ENCODE measurements around the gene DVL1.

Gene DVL1

GRCh38 chr1:1355416-1355815 is 6.2 kb upstream of the DVL1 start:
- peak; percentile 69 for DNase-seq

DNA sequence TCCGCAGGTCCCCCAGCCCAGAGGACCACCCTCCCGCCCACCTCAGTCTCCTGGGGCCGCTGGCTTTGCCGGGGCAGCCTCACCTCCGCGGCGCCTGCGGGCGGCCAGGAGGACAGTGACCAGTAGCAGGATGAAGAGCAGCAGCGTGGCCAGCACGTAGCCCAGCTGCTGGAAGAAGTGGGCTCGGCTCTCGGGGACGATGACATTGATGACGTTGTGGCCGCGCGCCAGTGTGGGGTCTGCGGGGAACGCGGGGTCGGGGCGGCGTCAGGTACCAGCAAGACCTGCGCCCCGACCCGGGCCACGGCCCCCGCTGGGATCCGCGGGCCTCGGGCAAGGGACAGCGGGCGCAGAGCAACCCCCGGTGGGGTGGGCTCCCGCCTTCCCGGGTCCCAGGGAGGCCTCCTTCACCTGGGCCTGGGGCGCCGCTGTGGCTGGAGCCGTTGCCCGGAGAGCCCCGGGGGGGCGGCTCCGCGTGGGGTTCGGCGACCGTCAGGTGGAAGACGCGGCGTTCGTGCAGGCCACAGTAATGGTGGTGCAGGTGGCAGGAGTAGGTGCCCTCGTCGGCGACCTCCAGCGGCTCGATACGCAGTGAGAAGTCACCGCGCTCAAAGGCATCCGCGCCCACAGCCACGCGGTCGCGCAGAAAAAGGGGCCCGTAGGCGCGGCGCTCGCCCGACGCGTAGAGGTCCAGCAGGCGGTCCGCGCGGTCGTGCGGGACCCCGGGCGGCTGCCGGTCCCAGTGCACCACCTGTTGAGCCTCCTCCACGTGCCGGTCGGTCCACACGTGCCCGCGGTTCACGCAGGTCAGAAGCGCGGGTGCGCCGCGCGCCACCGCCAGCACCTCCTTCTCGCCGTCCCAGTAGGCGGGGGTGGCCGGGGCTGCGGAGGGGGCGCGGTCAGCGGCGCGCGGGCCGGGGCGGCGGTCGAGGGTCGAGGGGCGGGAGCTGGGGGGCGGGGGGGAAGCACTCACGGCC is 5.3 kb upstream of the DVL1 start:
- DNase-seq, result no peak

DNA sequence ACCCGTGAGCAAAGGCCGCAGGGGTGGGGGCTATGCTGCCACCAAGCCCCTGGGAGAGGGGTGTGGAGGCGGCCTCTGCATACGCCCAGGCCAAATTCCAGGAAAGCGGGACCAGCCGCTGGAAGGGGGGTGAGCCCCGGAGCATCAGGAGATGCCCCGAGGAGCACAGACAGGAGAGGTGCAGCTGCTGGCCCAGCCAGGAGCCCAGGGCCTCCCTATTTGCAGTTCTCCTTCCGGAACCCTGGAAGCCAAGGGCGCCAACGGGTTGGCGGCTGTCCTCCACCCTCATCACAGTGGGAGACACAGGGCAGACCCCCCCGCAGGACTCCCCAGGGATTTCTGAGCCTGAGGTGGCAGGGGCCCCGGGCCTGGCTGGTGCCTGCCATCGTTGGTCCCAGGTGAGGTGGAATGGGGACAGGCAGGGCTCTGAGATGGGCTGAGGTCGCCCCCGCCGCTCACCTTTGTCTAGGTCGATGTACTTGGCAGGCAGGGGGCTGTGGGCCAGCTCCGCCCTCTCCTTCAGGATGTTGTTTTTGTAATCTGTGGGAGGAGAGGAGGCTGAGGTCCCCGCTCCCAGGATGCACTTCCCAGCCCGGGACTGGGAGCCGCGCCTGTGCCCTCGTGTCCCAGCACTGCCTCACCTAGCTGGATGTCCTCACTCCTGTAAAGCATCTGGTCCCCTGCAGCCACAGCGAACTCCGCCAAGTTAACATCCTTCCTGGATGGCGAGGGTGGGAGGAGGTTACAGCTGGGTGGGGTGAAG is 4.4 kb upstream of the DVL1 start:
- no peak for DNase-seq

DNA sequence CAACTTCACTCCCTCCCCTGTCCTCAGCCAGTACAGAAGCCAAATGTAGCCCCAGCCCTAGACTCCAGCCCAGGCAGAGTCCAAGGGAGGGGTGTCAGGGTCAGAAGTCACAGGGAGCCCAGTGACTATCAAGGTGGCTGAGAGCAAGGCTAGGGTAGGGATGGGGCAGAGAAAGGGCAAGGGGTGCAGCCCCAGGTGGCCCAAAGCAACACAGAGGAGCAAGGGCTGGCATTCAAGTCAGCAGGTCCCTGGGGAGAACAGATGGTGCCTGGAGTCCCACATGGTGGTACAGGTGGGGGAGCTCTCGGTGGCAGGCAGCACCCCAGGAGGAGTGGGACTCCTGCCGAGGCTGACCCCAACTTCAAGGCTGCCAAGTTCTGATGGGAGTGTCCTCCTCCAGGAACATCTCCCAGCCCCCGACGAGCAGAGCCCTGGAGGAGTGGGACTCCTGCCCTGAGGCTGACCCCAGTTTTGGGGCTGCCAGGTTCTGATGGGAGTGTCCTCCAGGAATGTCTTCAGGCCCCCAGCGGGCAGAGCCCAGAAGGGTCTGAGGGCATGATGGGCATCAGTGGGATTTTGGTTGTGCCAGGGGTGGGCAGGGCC is 3.7 kb upstream of the DVL1 start:
- DNase-seq, result no peak

DNA sequence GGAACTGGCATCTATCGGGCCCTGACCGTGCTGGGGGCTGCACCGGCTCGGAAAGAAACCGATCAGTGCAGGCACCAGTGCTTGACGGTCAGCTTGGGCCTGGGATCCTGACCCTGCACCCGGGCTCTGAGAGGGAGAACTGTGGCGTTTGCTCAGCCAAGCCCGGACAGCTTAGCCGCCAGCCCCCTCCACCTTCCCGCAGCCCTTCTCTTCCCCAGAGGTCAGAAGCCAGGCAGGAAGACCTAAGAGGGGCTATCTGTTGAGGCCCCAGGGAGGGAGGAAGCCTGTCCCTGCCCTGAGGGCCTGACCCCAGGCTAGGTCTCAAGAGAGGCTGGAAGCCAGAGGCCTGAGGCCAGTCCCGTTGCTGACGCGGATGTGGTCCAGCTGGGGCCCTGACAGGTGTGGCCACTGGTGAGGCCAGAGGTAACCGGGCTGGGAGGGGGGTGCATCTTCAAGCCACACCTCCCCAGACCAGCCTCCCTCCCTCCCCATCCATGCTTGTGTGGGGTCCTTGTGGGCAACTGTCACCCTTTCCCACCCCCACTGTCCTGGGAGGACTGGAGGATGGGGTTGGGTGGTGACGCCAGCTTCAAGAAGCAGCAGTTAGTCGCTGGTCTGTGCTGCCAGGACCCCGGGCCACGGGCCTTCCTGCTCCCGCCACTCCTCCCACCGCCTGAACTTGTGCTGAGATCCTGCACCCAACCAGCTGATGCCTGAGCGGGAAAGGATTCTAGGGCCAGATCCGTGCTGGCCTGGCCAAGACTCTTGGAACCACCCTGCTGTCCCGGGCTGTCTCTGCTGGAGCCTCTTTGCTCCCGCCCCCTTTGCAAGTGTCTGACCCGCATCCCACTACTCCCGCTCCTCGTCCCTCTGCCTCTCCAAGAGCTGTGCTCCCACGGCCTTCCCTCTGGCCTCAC is 2.6 kb upstream of the DVL1 start:
- peak; percentile 50 for DNase-seq

DNA sequence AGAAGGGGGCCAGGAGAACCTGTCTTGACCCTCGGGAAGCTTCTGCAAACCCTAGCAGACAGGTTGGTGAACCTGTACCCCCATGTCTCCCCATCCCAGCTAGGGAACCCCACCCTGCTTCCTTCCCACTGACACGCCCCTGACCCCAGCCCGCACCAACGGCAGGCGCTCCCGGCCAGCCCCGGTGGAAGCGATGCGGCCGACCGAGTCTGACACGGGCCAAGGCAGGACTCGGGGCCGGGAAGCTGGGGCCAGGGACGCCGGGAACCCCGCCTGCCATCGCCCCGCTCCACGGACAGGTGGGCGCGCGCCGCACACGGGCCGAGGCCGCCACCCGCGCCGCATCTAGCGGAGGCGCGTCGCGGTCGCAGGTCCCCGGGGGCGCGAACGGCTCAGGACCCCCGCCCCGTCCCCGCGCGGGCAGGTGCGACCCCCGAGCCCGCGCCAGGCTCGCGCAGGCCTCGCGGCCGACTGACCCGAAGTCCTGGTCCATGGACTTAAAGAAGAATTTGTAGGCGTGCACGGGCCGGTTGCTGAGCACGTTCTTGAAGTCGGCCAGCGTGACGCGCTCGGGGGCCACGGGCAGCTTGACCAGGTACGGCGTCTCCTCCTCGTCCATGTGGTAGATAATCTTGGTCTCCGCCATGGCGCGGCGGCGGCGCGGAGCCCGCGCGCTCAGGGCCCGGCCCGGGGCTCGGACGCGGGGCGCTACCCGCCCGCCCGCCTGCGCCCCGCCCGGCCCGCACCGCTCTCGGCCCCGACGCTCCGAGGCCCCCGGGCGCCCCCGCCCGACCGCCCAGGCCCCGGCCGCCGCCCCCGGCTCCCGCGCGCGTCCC is 580 bp downstream of the DVL1 start:
- DNase-seq, result peak; percentile 60

DNA sequence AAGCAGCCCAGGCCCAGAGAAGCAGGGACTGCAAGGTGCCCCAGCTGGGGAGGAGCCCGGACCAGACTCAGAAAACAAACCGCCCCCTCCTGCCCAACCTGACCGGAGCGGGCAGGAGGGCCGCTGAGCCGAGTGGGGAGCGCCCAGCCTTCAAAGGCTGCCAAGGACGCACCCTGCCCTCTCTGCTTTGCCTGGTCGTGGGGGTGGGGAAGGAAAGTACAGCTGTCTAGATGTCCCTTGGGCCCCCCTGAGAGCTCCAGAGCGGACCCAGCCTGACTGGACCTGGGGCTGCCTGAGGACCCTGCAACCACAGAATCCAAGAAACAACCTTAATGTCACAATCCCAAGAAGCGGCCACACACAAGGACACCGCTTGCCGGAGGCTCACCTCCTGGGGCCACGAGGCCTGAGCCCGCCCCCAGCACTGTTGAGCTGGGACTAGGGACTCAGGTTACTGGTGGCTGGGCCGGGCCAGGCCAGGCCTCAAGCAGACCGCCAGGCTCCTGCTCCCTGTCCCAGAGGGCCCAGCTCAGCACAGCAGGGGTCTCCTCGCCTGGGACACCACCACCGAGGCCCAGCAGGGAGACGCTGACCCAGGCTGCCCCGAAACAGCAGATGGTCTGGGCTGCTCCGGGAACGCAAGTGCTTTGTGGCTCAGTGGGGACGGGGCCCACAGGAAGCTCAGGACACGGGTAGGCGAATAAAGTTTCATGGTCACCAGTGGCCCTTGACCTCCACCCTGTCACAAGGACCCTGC is 1.4 kb downstream of the DVL1 start:
- peak; percentile 28 for DNase-seq

DNA sequence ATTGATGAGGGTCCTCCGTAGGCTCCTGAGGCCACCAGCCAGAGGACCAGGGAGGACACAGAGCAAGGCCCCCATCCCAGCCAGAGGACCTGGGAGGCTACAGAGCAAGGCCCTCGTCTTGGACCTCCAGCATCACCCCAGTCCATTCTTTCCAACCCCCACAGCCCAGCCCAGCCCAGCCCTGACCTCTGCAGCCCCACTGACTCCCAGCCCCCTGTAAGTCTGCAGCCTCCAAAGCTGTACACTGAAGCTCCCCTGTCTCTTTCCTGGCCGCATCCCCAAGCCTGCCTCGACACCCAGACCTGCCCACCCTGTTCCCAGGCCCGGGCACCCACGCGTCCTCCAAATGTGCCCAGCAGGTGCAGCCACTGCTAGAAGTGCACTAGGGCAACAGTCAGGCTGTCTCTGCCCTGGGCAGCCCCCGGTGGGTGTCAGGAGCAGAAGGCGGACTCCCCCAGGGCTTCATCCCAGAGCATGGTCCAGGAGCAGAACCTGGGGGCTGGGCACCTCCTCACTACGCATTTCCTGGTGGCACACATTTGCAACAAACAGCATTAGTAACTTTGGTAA is 2.1 kb downstream of the DVL1 start:
- no peak for DNase-seq

DNA sequence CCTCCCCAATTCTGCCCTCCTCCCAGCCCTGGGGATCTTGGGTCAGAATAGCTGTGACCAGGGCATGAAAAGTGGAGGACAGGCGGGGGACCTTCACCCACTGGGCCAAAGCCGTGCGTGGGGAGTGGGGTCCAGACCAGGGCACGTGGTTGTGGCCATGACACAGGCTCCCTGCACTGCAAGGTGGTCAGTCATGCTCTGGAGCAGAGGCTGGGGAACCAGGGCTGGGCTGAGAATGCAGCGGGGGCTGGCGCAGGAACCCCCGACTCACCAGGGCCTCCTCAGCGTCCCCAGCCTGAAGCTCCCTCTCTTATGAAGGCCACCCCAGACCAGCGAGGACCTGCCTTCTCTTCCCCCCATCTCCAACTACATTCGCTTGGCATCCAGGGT is 2.7 kb downstream of the DVL1 start:
- DNase-seq, result no peak

- no peak for DNase-seq
Measured at GRCh38 chr1:1345860-1346500, 3.2 kb downstream of the DVL1 start.

DNA sequence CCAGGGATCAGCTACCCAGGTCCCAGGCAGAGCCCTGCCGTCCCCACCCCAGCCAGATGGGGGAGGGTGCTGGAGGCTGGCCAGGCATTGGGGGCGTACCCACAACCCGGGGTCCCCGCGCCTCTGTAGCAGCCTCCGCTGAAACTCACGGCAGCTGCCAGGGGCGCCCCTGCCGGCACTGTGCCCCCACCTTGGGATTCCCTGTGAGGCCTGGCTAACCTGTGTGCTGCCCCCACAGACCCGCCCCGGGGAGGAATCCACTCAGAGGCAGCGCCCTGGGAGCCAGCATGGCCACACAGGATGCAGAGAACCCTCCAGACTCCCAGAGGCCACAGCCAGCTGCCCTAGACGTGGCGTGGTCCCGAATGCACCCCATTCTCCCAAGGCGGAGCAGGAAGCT is 3.8 kb downstream of the DVL1 start:
- DNase-seq, result no peak

DNA sequence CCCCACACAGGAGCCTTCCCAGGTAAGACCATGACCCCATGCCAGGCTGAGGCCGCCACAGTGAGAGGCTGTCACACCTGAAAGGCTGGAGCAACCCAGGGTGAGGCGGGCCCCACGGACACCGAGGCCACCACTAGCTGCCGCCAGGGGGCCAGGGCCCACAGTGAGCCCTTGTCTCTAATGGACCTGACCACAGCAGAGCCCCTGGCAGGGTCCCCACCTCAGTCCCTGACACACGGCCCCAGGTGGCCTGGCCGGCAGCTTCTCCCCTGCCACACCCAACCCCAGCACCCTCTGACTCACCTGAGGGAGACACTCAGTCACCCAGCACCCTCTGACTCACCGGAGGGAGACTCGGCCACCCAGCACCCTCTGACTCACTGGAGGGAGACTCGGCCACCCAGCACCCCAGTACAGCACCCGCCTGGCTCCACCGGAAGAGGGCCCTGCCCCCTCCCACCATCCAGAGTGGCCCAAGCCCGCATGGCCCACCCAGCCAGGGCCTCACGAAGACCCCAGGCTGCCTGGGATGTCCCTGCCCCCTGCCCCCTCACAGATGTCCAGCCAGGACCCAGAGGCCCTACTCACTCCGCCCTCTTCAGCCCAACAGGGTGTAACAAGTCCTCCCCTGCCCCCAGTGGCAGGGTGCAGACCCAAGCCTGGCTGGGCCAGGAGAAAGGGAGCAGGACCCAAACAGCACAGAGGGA is 4.4 kb downstream of the DVL1 start:
- DNase-seq, result no peak

DNA sequence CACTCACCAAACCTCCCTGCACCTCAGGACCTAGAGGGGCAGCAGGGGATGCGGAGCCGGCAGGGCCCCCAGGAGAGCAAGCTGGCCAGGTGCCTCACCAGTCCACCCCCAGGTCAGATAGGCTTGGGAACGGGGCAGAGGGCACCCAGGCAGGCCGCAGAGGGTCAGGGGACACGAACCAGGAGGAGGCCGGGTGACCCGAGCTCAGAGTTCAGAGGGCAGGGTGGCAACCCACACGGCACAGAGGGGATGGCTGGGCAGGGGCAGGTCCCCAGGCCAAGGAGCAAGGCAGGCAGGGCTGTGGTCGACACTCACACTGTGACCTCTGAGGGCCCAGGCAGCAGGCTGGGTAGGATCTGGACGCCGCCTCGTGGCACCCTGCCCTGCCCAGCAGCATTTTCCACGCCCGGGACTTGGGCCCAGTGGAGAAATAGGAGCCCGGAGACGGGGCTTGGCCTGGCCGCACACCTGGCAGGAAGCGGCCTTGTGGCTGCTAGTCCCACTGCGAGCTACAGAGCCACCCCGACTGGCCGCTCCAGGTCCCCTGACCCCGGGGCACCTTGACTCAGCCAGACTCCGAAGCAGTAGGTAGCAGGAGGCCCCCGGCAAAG is 5.3 kb downstream of the DVL1 start:
- no peak for DNase-seq

DNA sequence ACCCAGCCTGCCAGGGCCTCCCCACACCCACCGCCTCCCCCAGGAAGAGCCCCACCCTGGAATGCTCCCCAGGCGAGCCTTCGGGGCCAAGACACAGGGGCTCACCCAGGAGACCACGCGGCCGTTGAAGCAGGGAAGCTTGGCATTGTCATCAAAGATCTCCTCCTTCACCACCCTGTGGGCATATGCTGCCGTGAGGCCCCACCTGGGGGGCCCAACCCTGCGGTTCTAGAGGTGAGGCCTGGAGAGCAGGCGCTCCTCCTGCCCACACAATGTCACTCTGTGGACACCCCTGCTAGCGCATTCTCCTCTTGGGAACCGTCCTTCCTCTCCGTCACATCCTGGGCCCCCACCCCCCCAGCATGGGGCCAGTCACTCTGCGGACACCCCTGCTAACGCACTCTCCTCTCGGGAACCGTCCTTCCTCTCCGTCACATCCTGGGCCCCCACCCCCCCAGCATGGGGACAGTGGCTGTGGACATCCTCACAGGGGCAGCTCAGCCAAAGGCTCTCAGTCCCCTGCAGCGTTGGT is 6.6 kb downstream of the DVL1 start:
- no peak for DNase-seq

DNA sequence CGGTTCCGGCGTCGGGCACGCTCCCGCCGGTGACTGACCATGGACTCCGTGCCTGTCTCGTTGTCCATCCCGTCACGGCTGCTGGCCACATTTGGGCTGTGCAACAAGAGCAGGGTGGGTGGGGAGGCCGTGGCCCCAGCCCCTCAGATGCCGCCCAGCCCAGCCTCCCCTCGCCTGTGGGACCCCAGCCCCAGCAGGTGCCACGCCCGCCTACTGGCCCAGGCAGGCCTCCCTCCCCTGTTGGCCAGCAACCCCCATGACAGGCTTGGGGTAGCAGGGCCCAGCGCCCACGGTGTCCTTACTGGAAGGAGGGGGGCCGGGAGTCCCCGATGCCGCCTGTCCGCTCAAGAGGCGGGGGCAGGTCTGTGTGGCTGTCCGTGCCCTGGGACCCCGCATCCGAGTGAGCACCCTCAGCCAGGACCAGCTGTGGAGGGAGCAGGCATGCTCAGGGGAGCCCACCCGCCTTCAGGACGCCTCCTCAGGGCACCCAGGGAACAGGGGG is 7.1 kb downstream of the DVL1 start:
- no peak for DNase-seq

DNA sequence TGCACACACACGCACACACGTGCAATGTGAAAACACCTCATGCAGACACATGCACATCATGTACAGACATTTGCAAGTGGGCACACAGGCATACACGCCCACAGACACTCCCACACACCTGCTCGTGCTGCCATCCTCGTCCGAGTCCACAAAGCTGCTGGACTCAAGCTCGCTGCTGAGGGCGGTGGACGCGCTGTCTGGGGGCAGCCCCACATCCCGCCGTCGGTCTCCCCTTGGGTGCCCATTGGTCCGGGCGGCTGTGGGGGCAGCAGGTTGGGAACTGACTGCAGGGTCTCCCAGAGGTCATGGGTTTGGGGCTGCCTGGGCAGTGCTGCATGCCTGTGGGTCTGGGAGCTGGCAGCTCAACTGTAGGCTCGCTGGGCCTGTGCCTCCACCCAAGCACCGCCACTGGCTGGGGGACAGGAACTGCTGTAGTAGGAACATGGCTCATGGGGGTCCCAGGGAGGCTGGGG is 7.6 kb downstream of the DVL1 start:
- DNase-seq, result no peak

DNA sequence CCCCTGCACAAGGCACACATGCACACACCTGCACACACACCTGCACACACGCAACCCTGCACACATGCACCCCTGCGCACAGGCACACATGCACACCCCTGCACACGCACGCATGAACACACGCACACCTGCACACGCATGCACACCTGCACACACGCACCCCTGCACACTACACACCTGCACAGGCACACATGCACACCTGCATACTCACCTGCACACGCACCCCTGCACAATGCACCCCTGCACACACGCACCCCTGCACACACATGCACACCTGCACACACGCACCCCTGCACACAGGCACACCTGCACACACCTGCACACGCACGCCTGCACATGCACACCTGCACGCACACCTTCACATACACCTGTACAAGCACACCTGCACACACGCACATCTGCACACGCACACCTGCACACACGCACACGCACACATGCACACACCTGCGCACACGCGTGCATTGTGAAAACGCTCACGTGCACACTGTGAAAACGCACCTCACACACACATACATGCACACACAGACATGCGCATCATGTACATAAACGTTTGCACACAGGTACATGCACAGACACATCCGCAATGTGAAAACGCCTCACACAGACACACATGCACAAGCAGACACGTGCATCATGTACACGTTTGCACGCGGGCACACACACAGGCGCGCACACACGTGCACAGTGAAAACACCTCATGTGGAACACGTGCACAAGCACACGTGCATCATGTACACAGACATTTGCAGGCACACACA is 8.2 kb downstream of the DVL1 start:
- no peak for DNase-seq
